OCI-LY7 (cell line): Measurements from ENCODE around the gene TPO.

Experiments used
- CTCF ChIP-seq: fragments of 200-600 bp; sonication (generic); conservative IDR thresholded peaks from 2 replicates; pipeline ENCODE4 v1.5.1; 2014; ENCODE audit warnings: mild to moderate bottlenecking, antibody characterized with exemption, low read length, moderate library complexity, mixed read lengths
- EZH2phosphoT487 ChIP-seq: fragments of 200-600 bp; sonication (generic); IDR thresholded peaks from 2 replicates; pipeline ENCODE4 v1.6.1; 2018; ENCODE audit warnings: low read depth, borderline replicate concordance, mild to moderate bottlenecking, mixed run types, antibody characterized with exemption, low read length, moderate library complexity, mixed read lengths

DNA sequence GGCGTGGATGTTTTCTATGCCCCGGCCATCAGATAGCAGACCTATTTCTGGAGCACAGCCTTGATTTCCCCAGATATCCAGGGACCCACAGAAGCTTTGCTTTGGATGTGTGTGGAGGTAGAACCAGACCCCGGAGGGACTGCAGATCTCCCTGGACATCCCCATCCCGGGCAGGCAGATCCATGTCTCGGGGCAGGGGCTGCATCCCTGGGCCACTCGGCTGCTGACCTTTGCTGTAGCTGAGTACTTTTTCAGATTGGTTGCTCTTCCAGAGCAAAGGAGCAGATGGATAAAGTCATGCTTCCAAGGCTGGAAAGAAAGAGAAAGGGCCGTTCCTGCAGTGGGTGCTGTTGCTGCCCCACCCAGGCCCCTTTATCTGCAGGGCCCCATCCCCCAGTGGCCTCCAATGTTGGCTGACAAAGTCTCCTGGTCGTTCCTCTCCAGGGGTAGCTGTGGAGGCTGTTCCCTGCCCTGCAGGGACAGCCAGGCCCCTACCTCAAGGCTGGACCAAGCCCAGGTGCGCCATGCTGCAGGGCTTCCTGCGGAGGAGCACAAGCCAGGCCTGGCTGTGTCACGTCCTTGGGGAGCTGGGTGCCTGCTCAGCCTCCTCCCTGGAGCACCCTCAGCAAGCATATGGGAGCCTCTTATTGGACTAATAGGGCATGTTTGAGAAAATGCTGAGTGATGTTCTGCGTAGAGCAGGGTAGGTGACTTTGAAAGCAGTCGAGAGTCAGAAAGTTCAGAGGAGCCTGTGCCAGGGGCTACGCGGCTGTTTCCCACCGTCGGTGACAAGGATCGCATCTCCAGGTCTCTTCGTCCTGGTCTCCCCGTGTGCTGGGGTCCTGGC, 68.4 kb downstream of the TPO start:
- TF ChIP-seq EZH2phosphoT487 (no peak), CTCF (no peak)
